ENCODE results near the gene SVOPL. TPM values are rescaled to one million over a fixed set of nuclear protein-coding genes. Genes with fewer than 3 reads are reported as not detected.

Gene SVOPL
- total and polyA plus RNA-seq, 9 of the 15 experiments (the other 6 are each of a cell fraction or from before 2014, with no cell fraction given): 0.13 to 0.42 (median 0.20) TPM; not detected in 6

- peak; percentile 69 for TF ChIP-seq SMARCA4 (IDR thresholded peaks at IDR 0.05)
- TF ChIP-seq TCF3 (CRISPR knock-in tag; IDR thresholded peaks at IDR 0.05): peak; percentile 84
- TF ChIP-seq HLTF (IDR thresholded peaks at IDR 0.05): peak; percentile 83; the same call in 1 of the 2 replicates
- no peak for TF ChIP-seq CREB3 (tag; conservative IDR thresholded peaks at IDR 0.05; ENCODE audit: low read depth)
- TF ChIP-seq NBN (IDR thresholded peaks at IDR 0.05; ENCODE audit: low read depth): peak; percentile 45; the same call in 1 of the 2 replicates
- peak; percentile 71 for TF ChIP-seq TAL1 (IDR thresholded peaks at IDR 0.05)
- no peak for TF ChIP-seq TARDBP (IDR thresholded peaks at IDR 0.05)
- TF ChIP-seq HDAC1 (IDR thresholded peaks at IDR 0.05): 0 out of 4 replicates have a peak, but pooled peaks of 1 of the 2 experiments have one; percentile 47
- no peak for TF ChIP-seq ID3 (CRISPR knock-in tag; IDR thresholded peaks at IDR 0.05)
- TF ChIP-seq ID3 (tag; IDR thresholded peaks at IDR 0.05): peak; percentile 47; the same call in 1 of the 2 replicates
- no peak for TF ChIP-seq ZNF589 (CRISPR knock-in tag; IDR thresholded peaks at IDR 0.05; ENCODE audit: low read depth)
- no peak for TF ChIP-seq NONO (IDR thresholded peaks at IDR 0.05; ENCODE audit: low read depth in 2 of 2, low read length in 1 of 2)
- TF ChIP-seq NFE2 (IDR thresholded peaks at IDR 0.05; ENCODE audit: low read depth): peak; percentile 40; the same call in 1 of the 2 replicates
- peak; percentile 28; the same call in 1 of the 2 replicates for TF ChIP-seq MAFF (IDR thresholded peaks at IDR 0.05; ENCODE audit: low read length)
- TF ChIP-seq CREB3L1 (IDR thresholded peaks at IDR 0.05; ENCODE audit: borderline replicate concordance, low read depth): no peak
- peak; percentile 85 for TF ChIP-seq CBFA2T2 (conservative IDR thresholded peaks at IDR 0.05)
- 0 out of 4 replicates have a peak, but pooled peaks of 1 of the 2 experiments have one; percentile 15 for TF ChIP-seq MAZ (CRISPR knock-in tag; conservative IDR thresholded peaks at IDR 0.05 in 1 of 2, IDR thresholded peaks at IDR 0.05 in 1 of 2)
- peak; percentile 92 for TF ChIP-seq CBX1 (IDR thresholded peaks at IDR 0.05; ENCODE audit: low read depth)
- TF ChIP-seq TEAD4 (IDR thresholded peaks at IDR 0.05; ENCODE audit: low read length): peak; percentile 53; the same call in 1 of the 2 replicates
- no peak for TF ChIP-seq TEAD4 (CRISPR knock-in tag; IDR thresholded peaks at IDR 0.05; ENCODE audit: borderline replicate concordance)
- TF ChIP-seq ZKSCAN3 (CRISPR knock-in tag; IDR thresholded peaks at IDR 0.05): 0 out of 2 replicates have a peak, but pooled peaks have one; percentile 13
- TF ChIP-seq EP300 (IDR thresholded peaks at IDR 0.05; ENCODE audit: low read length): peak; percentile 63
- peak; percentile 92 to 95 for TF ChIP-seq TRIM24 (IDR thresholded peaks at IDR 0.05)
Observed at GRCh38 chr7:138565451-138566114, 135.6 kb downstream of the SVOPL start (continued).

Measured in K562 (cell line).